ENCODE data around the gene COG2. TPM values are rescaled to one million over a fixed set of nuclear protein-coding genes. Genes with fewer than 3 reads are reported as not detected.
"Not testable (repeated sequence)": the region's sequence is repeated elsewhere in the genome, so short reads cannot be mapped to it uniquely, and the experiment has no call there.

COG2 gene
- polyA plus RNA-seq, 1 donor, result 21.2 TPM

DNA sequence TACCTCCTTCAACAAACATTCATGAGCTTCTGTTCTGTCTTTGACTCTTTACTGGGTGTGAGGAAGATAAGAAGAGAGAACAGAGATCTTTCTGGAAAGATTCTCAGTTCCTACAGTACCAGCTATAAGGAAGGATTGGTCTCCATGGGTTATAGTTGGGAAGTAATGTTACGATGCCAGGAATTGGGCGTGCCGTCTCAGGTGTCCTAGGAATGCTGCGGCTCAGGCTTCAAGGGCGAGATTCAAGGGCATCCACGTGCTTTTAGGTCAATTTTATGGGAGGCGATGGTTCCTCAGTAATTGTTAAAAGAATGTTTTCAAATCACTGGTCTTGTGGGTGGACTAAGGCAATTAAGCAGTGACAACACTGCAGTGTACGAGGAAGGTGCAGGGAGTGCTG is 27.3 kb downstream of the COG2 start:
- DNase-seq (ENCODE audit: low read depth), result no peak

DNA sequence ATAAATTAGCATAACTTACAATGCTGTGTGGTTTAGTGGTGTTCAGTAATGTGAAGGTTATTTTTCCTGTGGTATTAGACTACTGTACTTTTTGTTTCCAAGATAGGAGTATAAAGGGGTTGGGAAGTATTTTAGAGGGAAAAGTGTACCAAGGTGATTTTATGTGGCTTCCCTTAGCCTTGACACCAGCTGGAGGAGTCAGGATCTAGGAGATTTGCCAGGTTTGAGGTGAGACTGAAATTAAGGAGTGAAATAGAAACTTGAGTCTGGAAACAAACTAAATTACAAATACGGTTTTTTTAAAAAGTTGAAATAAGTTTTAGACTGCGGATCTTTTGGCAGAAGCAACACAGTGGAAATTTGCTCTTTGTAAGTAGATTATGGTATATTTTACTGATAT is 32.3 kb downstream of the COG2 start:
- no peak for DNase-seq (ENCODE audit: low read depth)

DNA sequence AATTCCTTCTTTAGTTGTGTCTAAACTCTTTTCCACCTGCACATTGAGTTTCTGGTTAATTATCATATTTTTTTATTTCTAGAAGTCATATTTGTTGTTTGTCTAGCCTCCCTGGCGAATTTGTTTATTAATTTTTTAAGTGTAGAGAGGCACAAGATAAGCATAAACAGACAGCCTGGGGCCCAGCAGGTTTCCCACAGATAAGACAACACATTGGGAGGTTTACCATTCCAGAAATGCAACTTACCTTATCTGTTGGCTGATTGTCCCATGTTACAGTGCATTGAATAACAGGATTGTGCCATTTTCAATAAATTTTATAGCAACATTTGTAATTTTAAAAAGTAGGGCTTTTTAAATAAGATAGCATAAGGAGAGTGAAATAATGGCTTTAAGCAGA is 34.9 kb downstream of the COG2 start:
- no peak for DNase-seq (ENCODE audit: low read depth)

DNA sequence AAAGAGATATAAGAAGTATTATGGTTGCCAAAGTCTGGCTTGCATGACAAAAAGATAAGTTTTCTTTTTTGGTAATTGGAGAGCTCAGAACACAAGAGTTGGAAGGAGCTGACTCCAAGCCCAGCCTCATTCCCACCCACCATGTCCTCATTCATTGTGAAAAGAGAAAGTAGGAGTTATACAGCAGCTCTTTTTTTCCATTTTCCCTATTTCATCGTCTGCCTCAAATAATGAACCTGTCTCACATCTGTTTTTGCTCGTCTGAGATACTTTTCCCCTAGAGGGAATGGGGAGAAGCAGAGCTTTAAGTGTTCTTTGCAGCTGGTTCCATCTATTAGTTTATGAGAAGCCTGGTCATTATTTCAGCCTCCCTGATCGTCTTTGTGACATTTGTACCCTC is 36.9 kb downstream of the COG2 start:
- no peak for DNase-seq (ENCODE audit: low read depth)

DNA sequence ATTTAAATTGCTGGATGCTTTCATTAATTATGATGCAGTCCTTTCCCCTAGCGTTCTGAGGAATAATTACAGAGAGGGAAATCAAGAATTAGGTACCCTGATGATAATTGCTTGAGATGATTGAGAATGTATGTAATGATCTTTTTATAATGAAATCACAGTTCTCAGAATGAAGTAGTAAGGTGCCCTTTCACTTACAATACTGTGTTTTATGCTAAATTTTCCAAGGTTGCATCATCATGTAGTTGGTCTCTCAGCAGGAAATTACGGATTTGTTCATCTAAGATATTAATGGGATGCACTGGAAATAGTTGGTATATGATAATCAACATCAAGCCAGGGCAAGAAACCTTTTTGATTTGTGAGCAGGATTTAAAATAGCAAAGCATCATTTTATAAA is 37.5 kb downstream of the COG2 start:
- no peak for DNase-seq (ENCODE audit: low read depth)

DNA sequence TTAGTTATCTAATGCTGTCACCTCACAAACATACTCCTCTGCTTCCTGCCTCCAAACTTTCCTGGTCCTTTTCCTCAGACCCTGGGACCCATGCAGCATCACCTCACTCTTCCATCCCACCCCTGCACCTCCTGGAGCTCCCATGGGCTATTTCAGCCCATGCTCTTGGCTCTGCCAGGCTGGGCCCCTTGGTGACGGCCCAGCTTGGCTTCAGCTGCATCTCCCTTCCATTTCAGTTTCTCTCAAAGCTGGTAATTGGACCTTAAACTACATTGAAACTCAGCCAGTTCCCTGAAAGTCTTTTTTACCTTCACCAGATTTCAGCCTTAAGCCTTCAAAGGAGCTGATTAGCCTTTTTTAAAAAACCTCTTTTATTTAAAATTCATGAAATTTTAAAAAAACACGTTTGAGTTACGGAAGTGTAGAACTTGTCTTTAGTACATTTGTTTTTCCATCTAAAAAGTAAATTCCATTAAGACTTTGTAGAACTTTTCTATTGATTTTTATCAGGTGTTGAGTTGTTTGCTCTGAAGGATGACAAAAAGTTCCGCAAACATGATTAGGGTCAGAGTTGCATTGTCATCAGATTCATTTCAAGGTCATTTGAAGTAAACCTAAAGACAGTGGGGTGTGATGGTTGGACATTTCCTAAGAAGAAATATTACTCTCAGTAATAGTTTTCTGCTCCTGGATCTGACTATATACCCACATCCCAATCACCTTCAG is 38.2 kb downstream of the COG2 start:
- DNase-seq (ENCODE audit: low read depth), result no peak

DNA sequence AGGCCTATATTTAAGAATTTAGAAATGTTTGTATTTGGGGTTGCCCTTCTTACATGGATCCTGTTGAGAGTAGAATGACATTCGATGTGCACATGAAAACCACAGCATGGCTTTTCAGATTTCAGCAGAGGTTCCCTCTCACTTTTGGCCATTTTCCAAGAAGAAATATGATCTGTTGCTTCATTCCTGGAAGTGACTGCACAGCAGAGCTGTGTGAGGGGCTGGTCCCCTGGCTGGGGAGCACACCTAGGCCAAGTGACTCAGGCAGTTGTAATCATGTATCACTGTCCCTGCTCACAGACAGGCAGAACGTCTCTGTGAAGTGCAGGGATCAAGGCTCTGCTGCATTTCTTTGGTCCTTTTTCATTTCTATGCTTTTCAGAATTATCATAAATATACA is 39.3 kb downstream of the COG2 start:
- no peak for DNase-seq (ENCODE audit: low read depth)

DNA sequence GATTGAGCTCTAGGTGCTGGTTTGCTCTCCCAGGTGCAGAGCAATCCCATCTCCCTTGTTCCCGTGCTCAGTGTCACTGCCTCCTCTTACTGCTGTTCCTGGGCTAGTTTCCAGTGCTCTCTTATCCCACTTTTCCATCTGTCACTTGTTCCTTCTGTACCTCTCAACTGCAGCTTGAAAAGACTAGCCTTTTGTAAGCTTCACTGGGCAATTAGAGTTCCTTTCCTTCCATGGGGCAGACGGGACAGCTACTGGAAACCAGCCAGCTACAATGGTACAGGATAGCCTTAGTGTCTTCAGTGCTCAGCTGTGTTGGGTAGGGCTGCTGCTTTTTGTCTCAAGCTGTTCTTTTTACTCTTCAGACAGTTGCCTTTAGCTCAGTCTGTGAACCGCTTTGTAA is 40.0 kb downstream of the COG2 start:
- no peak for DNase-seq (ENCODE audit: low read depth)

DNA sequence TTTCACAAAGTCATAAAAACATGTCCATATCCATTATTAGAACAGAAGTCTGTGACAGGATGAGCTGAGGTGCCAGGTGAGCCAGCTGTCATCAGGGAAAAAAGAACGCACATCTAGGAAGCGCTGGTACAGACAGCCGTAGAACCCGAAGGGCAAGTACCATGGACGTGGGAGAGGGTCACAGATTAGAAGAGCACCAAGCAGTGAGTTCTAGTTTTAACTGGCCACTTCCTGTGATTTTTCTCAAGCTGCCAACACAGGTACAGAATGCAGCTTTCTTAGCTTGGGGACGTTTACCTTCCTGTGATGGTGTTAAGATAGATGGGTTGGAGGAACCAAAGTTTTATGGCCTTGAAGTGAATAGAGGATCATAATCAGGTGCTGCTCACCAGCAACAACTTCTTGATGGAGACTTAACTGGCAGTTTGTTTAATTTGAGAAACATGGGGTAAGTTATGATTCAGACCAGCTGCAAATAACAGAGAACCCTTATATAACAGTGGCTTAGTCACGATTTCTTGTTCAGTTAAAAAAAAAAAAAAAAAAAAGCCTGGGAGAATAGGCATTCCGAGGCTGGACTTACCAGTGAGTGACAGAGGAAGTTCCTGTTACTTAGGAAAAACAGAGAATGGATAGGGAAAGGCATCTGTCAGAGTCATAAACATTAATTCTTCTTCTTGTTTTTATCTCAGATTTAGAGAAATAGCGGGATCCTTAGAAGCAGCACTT is 40.8 kb downstream of the COG2 start:
- no peak for DNase-seq (ENCODE audit: low read depth)

DNA sequence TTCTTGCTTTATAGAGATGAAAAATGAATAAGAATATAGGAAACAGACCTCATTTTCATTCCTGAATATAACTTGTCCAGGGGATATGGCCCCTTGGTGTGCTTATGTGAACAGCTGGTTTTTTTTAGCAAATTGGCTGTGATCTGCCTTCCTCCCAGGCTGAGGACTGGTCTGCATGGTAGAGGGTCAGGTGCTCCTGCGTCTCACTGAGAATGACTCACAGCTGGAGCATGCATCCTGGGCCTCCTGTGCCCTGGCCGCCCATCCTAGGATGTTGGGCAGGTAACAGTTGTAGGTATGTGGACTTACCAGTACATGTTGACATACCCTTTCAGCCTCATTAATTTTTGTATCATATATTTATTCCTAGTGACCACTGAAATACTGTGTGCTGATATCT is 41.9 kb downstream of the COG2 start:
- DNase-seq (ENCODE audit: low read depth), result no peak

DNA sequence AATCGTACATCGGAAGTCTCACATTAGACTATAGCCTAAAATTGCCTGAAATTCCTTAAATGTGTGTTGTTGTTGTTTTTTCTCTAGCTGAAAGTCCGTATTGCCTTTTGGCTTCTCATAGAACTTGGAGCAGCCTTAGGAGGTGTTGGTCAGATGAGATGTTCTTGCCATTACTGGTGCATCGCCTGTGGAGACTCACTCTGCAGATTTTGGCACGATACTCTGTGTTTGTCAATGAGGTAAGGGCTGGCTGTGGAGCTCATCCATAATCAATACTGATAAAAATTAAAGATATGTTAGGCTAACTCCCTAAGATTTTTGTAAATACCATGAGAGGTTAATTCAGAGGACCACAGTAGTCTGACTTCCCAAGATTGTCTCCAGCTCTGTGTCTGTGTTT is 42.7 kb downstream of the COG2 start:
- DNase-seq (ENCODE audit: low read depth), result no peak

DNA sequence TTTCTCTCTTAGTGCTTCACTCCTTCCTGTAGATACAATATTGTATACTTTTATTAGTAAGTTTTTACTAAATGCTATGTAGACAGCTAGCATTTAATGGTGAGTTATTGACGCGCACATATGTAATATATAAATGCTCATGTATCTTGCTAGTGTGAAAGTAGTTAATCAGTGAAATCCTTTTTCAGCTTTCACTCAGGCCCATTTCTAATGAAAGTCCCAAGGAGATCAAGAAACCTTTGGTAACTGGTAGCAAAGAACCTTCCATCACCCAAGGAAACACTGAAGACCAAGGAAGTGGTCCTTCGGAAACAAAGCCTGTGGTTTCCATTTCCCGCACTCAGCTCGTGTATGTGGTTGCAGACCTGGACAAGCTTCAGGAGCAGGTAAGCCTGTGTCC is 44.5 kb downstream of the COG2 start:
- no peak for DNase-seq (ENCODE audit: low read depth)

DNA sequence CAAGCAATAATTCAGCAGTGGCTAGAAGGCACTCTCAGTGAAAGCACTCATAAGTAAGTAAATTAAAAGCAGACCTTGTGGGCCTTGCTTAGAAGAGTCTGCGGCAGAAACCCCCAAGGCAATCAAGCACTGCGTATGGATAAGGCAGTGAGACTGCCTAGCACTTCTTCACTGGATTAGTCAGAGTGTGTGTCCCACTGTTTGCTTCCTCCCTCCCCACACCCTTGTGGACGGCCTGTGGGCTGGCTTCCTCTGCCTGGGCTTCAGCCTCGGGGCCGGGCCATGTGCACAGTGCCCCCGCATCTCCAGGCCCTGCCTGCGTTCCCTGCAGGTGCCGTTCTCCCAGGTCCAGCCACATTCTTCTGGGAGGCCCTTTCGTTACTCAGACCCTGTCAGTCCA is 47.8 kb downstream of the COG2 start:
- no peak for DNase-seq (ENCODE audit: low read depth)

DNA sequence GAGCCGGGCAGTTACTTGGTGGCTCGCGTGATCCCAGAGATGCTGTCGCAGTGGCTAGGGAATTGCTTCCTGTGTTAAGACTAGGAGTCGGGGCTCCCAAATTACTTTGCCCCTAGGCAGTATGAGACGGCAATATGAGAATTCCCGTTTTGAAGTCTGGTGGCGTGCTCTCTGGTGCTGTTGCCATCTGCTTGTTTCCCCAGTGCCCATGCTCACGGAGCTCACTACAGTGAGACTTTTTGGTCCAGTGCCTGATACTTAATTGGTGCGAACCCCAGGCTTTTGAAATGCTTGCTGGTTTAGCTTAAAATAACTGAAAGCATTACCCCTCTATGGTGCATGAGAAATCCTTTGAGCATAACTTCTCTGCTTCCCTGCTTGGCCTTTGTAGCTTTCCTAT is 49.3 kb downstream of the COG2 start:
- no peak for DNase-seq (ENCODE audit: low read depth)

DNA sequence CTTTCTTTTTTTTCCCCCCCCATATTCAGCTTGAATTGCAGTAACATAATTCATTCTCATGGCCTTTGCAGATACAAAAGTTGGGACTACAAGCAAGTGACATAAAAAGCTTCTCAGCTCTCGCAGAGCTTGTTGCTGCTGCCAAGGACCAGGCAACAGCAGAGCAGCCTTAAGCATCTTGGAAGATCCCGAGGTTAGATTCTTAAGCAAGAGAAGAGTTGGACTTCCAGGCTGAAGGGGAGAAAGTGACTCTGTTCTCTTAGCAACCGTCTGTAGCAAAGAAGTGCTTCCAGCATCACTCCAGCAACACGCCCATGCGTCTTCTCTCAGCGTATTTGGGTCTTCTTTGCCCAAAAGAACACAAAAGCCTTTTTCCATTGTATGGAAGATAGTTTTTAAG is 50.9 kb downstream of the COG2 start:
- DNase-seq (ENCODE audit: low read depth), result no peak

DNA sequence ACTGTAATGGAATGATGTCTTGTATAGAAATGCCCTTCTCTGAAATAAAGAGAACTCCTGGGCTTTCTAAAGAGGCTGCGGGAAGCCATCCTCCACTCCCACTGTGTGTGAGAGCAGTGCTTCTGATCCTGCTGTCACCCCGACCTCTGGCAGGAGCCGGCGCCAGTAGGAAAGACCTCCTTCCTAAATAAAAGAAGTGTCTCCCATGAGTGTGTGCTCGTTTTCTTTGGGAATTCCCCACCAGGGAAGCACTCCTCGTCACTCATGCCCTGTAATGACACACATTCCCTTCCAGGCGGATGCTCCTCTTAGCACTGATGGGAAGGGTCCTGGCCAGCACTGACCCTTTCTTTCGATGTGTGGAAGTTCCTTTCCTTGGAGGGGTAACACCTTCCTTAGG is 51.5 kb downstream of the COG2 start:
- no peak for DNase-seq (ENCODE audit: low read depth)

DNA sequence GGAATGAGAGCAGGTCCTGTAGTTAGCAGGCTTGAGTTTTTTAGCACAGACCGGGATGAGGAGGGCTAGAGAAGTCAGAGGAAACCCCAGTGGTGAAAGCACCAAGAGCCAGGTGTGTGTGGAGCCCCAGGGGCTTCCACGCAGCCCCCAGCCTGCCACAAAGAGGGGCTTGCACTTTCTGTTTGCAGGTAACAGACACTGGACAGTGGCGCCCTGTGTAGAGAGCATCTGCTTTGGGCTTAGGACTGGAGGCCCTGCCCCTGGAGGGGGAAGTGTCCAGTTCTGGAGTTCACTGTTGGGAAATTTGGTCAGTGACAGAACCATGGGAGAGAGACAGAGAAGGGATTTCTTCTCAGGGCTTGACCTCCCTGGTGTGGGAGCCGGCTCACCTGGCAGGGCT is 52.2 kb downstream of the COG2 start:
- no peak for DNase-seq (ENCODE audit: low read depth)

DNA sequence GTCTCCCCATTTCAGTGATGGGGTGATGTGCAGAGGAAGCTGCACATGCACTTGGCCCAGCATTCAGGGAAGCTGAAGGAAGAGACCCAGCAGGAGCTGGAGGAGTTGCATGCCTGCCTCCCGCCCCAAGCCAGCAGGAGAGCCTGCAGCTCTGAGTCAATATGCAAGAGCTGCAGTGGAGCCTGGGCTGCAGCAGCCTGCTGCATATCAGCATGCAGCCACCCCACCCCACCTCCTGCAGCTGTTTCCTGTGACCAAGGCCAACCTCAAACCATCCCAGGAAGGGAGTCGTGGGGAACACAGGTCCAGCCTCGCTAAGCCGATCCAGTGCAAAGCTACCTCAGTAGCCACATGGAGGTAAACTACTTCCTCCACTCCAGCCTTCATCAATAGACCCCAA is 52.7 kb downstream of the COG2 start:
- DNase-seq (ENCODE audit: low read depth), result no peak

DNA sequence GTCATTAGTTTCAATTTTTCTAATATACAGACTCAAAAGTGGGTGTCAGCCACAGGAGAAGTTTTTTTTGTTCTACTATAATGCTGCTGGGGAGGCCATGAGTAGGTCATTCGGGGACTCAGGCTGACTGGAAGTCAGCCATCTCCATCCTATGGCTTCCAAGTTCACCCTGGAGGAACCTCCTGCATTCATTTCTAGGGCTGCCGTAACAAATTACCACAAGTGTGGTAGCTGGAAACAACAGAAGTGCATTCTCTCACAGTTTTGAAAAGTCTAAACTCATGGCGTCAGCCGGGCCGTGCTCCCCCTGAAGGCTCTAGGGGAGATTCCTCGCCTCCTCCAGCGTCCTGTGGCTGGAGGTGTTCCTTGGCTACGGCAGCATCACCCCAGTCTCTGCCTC is 53.9 kb downstream of the COG2 start:
- no peak for DNase-seq (ENCODE audit: low read depth)

DNA sequence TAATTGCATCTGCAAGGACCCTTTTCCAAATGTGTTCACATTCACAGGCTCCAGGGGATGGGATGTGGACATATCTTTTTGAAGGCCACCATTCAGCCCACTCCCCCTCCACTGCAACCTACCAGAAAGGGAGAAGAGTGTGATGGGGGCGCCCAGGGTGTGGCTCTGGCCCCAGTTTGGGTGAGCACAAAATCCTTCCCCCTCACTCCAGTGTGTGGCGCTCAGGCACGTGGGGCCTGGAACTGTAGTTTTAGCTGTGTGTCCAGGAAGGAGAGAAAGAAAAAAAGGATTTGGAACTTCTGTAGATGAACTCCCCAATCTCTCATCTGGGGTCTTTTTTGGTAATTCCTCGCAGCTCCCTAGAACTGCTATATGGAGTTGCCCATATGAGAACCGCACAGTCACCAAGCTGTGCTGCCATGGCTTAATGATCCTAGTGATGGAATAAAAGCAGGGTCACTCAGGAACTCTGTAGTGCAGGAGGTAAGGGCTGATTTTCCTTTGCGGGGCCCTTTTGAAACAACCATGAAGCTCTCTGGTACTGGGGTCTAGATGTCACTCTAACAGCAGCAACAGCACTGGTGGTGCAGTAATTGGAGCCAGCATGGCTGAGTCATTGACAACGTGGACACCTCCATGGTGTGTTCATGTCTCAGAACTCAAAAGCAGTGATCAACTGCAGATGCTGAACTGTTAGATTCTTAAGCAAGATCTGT is 54.6 kb downstream of the COG2 start:
- DNase-seq (ENCODE audit: low read depth), result no peak

DNA sequence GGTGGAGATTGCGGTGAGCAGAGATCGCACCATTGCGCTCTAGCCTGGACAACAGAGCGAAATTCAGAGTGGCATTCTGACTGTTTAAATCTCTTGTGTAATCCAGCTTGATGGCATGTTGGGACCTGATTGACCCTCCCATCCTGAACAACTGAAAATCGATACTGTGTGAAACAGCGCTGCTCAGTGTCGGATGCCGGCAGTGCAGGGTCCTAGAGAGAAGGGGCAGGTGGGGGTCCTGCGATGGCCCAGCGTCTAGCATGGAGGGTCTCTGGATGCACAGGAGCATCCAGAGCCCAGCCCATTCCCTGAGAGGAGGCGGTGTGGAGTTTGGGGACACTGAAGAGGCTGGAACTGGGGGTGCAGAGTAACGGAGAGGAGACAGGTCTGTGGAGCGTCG is 55.8 kb downstream of the COG2 start:
- DNase-seq (ENCODE audit: low read depth), result no peak

DNA sequence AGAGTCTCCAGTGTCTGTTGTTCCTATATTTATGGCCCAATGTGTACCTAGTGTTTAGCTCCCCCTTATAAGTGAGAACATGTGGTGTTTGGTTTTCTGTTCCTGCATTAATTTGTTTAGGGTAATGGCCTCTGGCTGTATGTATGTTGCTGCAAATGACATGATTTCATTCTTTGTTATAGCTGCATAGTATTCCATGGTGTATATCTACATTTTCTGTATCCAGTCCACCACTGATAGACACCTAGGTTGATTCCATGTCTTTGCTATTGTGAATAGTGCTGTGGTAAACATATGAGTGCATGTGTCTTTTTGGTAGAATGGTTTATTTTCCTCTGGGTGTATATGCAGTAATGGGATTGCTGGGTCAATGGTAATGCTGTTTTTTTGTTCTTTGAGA is 56.7 kb downstream of the COG2 start:
- DNase-seq (ENCODE audit: low read depth), result not testable (repeated sequence)

DNA sequence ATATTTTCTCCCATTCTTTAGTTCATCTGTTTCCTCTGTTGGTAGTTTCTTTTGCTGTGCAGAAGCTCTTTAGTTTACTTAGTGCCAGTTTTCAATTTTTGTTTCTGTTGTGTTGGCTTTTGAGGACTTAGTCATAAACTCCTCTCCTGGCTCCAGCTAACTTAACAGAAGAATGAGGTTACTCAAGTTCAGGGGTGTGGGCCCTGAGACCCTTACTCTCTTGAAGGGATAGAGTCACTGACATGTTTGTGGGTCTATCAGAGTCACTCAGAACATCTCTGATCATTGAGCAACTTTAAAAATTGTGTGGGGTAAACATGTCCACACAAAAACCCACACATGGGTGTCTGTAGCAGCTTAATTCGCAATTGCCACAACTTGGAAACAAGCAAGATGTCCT is 57.4 kb downstream of the COG2 start:
- DNase-seq (ENCODE audit: low read depth), result no peak

Data from forelimb muscle (tissue), 1 donor.